ENCODE results near the gene CFDP1.

The CFDP1 gene

DNA sequence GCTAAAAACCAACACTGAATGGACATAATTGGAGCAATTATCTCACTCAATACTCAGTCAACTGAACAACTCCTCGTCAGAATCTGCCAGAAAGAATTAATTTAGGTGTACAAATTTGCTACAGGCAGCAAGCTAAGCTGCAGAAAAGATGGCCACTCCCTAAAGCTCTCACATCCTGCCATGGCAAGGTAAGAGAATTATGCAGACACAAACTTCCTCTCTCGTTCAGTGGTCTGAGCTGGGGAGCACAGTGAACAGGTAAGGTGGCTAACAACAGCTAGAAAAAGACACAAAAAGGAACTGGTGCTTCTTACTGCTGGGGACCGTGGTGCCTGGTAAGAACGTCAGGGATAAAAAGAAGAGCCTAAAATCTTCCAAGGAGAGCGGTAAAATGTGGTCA, 107.0 kb downstream of the CFDP1 start:
- TF ChIP-seq, protein P1, sequence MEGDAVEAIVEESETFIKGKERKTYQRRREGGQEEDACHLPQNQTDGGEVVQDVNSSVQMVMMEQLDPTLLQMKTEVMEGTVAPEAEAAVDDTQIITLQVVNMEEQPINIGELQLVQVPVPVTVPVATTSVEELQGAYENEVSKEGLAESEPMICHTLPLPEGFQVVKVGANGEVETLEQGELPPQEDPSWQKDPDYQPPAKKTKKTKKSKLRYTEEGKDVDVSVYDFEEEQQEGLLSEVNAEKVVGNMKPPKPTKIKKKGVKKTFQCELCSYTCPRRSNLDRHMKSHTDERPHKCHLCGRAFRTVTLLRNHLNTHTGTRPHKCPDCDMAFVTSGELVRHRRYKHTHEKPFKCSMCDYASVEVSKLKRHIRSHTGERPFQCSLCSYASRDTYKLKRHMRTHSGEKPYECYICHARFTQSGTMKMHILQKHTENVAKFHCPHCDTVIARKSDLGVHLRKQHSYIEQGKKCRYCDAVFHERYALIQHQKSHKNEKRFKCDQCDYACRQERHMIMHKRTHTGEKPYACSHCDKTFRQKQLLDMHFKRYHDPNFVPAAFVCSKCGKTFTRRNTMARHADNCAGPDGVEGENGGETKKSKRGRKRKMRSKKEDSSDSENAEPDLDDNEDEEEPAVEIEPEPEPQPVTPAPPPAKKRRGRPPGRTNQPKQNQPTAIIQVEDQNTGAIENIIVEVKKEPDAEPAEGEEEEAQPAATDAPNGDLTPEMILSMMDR (IDR thresholded peaks at IDR 0.05) = no peak
- Histone ChIP-seq H3K4me3 (no peak overlapping the region), H3K4me1 (peaks cover 0 to 2% (median 0%) of the 10 kb centered on the region in 4 donors), H3K27me3 (no peaks in the 10 kb centered on the region), H3K9me3 (no peaks in the 10 kb centered on the region), H3K36me3 (no peaks in the 10 kb centered on the region), H3K27ac (no peak overlapping the region)
- intact Hi-C loops (cut with DNase I; ENCODE audit: low total_unique reads) = no loop called here
- DNase-seq = no peak

DNA sequence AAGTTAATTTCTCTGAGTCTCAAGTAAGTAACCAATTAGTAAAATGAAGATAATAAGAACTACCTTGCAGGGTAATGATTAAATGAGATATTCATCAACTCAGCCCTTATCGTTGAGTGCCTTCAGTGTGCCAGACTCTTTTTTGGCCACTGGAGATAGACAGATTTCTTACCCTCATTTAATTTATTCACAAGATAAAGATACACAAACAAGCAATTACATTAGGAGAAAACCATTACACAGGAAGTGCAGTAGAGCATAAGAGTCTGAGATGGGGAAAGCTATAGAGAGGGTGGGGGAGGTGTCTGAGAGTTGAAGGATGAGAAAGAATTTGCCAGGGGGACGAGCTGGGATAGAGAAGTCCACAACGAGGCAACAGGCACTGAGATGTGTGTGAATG, 109.4 kb downstream of the CFDP1 start:
- intact Hi-C loops (cut with DNase I; ENCODE audit: low total_unique reads) = no loop called here
- Histone ChIP-seq H3K4me1 (peaks cover 0 to 16% (median 5%) of the 10 kb centered on the region in 4 donors), H3K36me3 (no peaks in the 10 kb centered on the region), H3K27ac (no peak overlapping the region), H3K9me3 (no peaks in the 10 kb centered on the region), H3K4me3 (no peak overlapping the region), H3K27me3 (no peaks in the 10 kb centered on the region)
- no peak for DNase-seq
- TF ChIP-seq, protein P1 (IDR thresholded peaks at IDR 0.05) = no peak

GRCh38 chr16:75323198-75323597, 110.1 kb downstream of the CFDP1 start:
- intact Hi-C loops (cut with DNase I; ENCODE audit: low total_unique reads) = no loop called here
- Histone ChIP-seq H3K4me3 (no peak overlapping the region), H3K36me3 (no peaks in the 10 kb centered on the region), H3K27me3 (no peaks in the 10 kb centered on the region), H3K9me3 (no peaks in the 10 kb centered on the region), H3K27ac (no peak overlapping the region), H3K4me1 (peaks cover 0 to 16% (median 5%) of the 10 kb centered on the region in 4 donors)
- DNase-seq = no peak
- TF ChIP-seq, protein P1 (IDR thresholded peaks at IDR 0.05) = no peak

DNA sequence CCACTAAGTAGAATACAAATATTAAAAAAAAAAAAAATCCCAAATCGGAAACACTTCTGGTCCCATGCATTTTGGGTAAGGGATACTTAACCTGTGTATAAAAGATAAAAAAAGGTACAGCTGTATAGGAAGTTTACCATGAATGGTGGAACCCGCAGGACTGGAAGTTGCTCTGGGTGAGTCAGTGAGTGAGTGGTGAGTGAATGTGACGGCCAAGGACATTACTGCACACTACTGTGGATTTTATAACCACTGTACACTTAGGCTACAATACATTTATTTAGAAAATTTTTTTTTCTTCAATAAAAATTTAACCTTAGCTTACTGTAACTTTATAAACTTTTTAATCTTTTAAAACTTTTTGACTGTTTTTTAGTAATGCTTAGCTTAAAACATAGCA, 110.6 kb downstream of the CFDP1 start:
- H3K36me3 ChIP-seq = no peaks in the 10 kb centered on the region
- intact Hi-C loops (cut with DNase I; ENCODE audit: low total_unique reads) = no loop called here
- no peak overlapping the region for H3K27ac ChIP-seq
- TF ChIP-seq, protein P1 (IDR thresholded peaks at IDR 0.05) = no peak
- peaks cover 0 to 16% (median 5%) of the 10 kb centered on the region in 4 donors for H3K4me1 ChIP-seq
- no peak for DNase-seq
- H3K4me3 ChIP-seq = no peak overlapping the region
- no peaks in the 10 kb centered on the region for H3K9me3 ChIP-seq
- H3K27me3 ChIP-seq = no peaks in the 10 kb centered on the region

GRCh38 chr16:75320435-75320834, 112.9 kb downstream of the CFDP1 start:
- Histone ChIP-seq H3K4me3 (no peak overlapping the region), H3K9me3 (no peaks in the 10 kb centered on the region), H3K27me3 (no peaks in the 10 kb centered on the region), H3K27ac (no peak overlapping the region), H3K4me1 (peaks cover 0 to 16% (median 5%) of the 10 kb centered on the region in 4 donors), H3K36me3 (no peaks in the 10 kb centered on the region)
- TF ChIP-seq, protein P1 (IDR thresholded peaks at IDR 0.05) = no peak
- no peak for DNase-seq
- intact Hi-C loops (cut with DNase I; ENCODE audit: low total_unique reads) = no loop called here

Data from tibial artery (tissue), 4 donors.